ENCODE results near the gene VAV3.
"Not testable (repeated sequence)": the region's sequence is repeated elsewhere in the genome, so short reads cannot be mapped to it uniquely, and the experiment has no call there.

Gene VAV3

GRCh38 chr1:107965110-107965991 is at the start of gene VAV3:
TSS of gene VAV3 (minus strand) at chr1:107965180. CDS start at chr1:107964869, 311 bp downstream.
- peak within 1 kb of the TSS; percentile 57 for H3K9ac ChIP-seq (ENCODE audit: low read length)
- no peaks in the 10 kb centered on the region for H3K9me3 ChIP-seq (ENCODE audit: control insufficient read depth, low read depth, low read length)
- H3K4me1 ChIP-seq (ENCODE audit: control insufficient read depth, low read depth, low read length): peaks cover 12% of the 10 kb centered on the region
- peaks cover 28% of the 10 kb centered on the region for H3K27me3 ChIP-seq (ENCODE audit: control insufficient read depth, insufficient read depth, low read length)
- no peak within 1 kb of the TSS for H3K27ac ChIP-seq (ENCODE audit: low read length)
- H3K4me3 ChIP-seq (ENCODE audit: low read length): peak within 1 kb of the TSS; percentile 80
- no peaks in the 10 kb centered on the region for H3K36me3 ChIP-seq (ENCODE audit: control insufficient read depth, low read depth, low read length)

GRCh38 chr1:108012553-108012952 is 47.6 kb upstream of the VAV3 start:
- H3K36me3 ChIP-seq (ENCODE audit: control insufficient read depth, low read depth, low read length): no peaks in the 10 kb centered on the region
- no peak overlapping the region for H3K9ac ChIP-seq (ENCODE audit: low read length)
- H3K4me1 ChIP-seq (ENCODE audit: control insufficient read depth, low read depth, low read length): no peaks in the 10 kb centered on the region
- H3K27ac ChIP-seq (ENCODE audit: low read length): no peak overlapping the region
- H3K27me3 ChIP-seq (ENCODE audit: control insufficient read depth, insufficient read depth, low read length): no peaks in the 10 kb centered on the region
- H3K9me3 ChIP-seq (ENCODE audit: control insufficient read depth, low read depth, low read length): no peaks in the 10 kb centered on the region
- no peak overlapping the region for H3K4me3 ChIP-seq (ENCODE audit: low read length)

- no peaks in the 10 kb centered on the region for H3K4me1 ChIP-seq (ENCODE audit: control insufficient read depth, low read depth, low read length)
- no peak overlapping the region for H3K4me3 ChIP-seq (ENCODE audit: low read length)
- no peak overlapping the region for H3K9ac ChIP-seq (ENCODE audit: low read length)
- no peaks in the 10 kb centered on the region for H3K36me3 ChIP-seq (ENCODE audit: control insufficient read depth, low read depth, low read length)
- H3K9me3 ChIP-seq (ENCODE audit: control insufficient read depth, low read depth, low read length): no peaks in the 10 kb centered on the region
- H3K27me3 ChIP-seq (ENCODE audit: control insufficient read depth, insufficient read depth, low read length): no peaks in the 10 kb centered on the region
- H3K27ac ChIP-seq (ENCODE audit: low read length): no peak overlapping the region
Measured at GRCh38 chr1:108011295-108011694, 46.3 kb upstream of the VAV3 start.

- Histone ChIP-seq H3K36me3 (ENCODE audit: control insufficient read depth, low read depth, low read length) (no peaks in the 10 kb centered on the region), H3K9ac (ENCODE audit: low read length) (no peak overlapping the region), H3K27me3 (ENCODE audit: control insufficient read depth, insufficient read depth, low read length) (no peaks in the 10 kb centered on the region), H3K4me1 (ENCODE audit: control insufficient read depth, low read depth, low read length) (no peaks in the 10 kb centered on the region), H3K27ac (ENCODE audit: low read length) (no peak overlapping the region), H3K9me3 (ENCODE audit: control insufficient read depth, low read depth, low read length) (no peaks in the 10 kb centered on the region), H3K4me3 (ENCODE audit: low read length) (no peak overlapping the region)
Measured at GRCh38 chr1:108010581-108010980, 45.6 kb upstream of the VAV3 start.

GRCh38 chr1:108009603-108010195 is 44.7 kb upstream of the VAV3 start:
- no peaks in the 10 kb centered on the region for H3K36me3 ChIP-seq (ENCODE audit: control insufficient read depth, low read depth, low read length)
- H3K4me3 ChIP-seq (ENCODE audit: low read length): no peak overlapping the region

GRCh38 chr1:108007531-108007930 is 42.6 kb upstream of the VAV3 start:
- no peaks in the 10 kb centered on the region for H3K9me3 ChIP-seq (ENCODE audit: control insufficient read depth, low read depth, low read length)

More at GRCh38 chr1:108009603-108010195, 44.7 kb upstream of the VAV3 start:
- no peak overlapping the region for H3K9ac ChIP-seq (ENCODE audit: low read length)
- H3K27me3 ChIP-seq (ENCODE audit: control insufficient read depth, insufficient read depth, low read length): no peaks in the 10 kb centered on the region
- no peak overlapping the region for H3K27ac ChIP-seq (ENCODE audit: low read length)
- H3K9me3 ChIP-seq (ENCODE audit: control insufficient read depth, low read depth, low read length): no peaks in the 10 kb centered on the region
- H3K4me1 ChIP-seq (ENCODE audit: control insufficient read depth, low read depth, low read length): no peaks in the 10 kb centered on the region

GRCh38 chr1:108007070-108007469 is 42.1 kb upstream of the VAV3 start:
- H3K27ac ChIP-seq (ENCODE audit: low read length): no peak overlapping the region
- H3K27me3 ChIP-seq (ENCODE audit: control insufficient read depth, insufficient read depth, low read length): no peaks in the 10 kb centered on the region
- no peaks in the 10 kb centered on the region for H3K36me3 ChIP-seq (ENCODE audit: control insufficient read depth, low read depth, low read length)
- H3K4me1 ChIP-seq (ENCODE audit: control insufficient read depth, low read depth, low read length): no peaks in the 10 kb centered on the region
- H3K4me3 ChIP-seq (ENCODE audit: low read length): no peak overlapping the region
- H3K9ac ChIP-seq (ENCODE audit: low read length): no peak overlapping the region
- no peaks in the 10 kb centered on the region for H3K9me3 ChIP-seq (ENCODE audit: control insufficient read depth, low read depth, low read length)

More at GRCh38 chr1:108007531-108007930, 42.6 kb upstream of the VAV3 start:
- Histone ChIP-seq H3K4me1 (ENCODE audit: control insufficient read depth, low read depth, low read length) (no peaks in the 10 kb centered on the region), H3K4me3 (ENCODE audit: low read length) (no peak overlapping the region), H3K27me3 (ENCODE audit: control insufficient read depth, insufficient read depth, low read length) (no peaks in the 10 kb centered on the region), H3K27ac (ENCODE audit: low read length) (no peak overlapping the region), H3K9ac (ENCODE audit: low read length) (no peak overlapping the region), H3K36me3 (ENCODE audit: control insufficient read depth, low read depth, low read length) (no peaks in the 10 kb centered on the region)

- not testable (repeated sequence) for H3K4me1 ChIP-seq (ENCODE audit: control insufficient read depth, low read depth, low read length)
Measured at GRCh38 chr1:108004919-108005318, 39.9 kb upstream of the VAV3 start.

GRCh38 chr1:108000620-108001111 is 35.7 kb upstream of the VAV3 start:
- Histone ChIP-seq H3K4me3 (ENCODE audit: low read length) (no peak overlapping the region), H3K9ac (ENCODE audit: low read length) (no peak overlapping the region), H3K36me3 (ENCODE audit: control insufficient read depth, low read depth, low read length) (no peaks in the 10 kb centered on the region), H3K27ac (ENCODE audit: low read length) (no peak overlapping the region), H3K9me3 (ENCODE audit: control insufficient read depth, low read depth, low read length) (no peaks in the 10 kb centered on the region), H3K27me3 (ENCODE audit: control insufficient read depth, insufficient read depth, low read length) (no peaks in the 10 kb centered on the region), H3K4me1 (ENCODE audit: control insufficient read depth, low read depth, low read length) (peaks cover 9% of the 10 kb centered on the region)

More at GRCh38 chr1:108004919-108005318, 39.9 kb upstream of the VAV3 start:
- H3K9me3 ChIP-seq (ENCODE audit: control insufficient read depth, low read depth, low read length); H3K9ac ChIP-seq (ENCODE audit: low read length); H3K27me3 ChIP-seq (ENCODE audit: control insufficient read depth, insufficient read depth, low read length); H3K36me3 ChIP-seq (ENCODE audit: control insufficient read depth, low read depth, low read length); H3K4me3 ChIP-seq (ENCODE audit: low read length); H3K27ac ChIP-seq (ENCODE audit: low read length): not testable (repeated sequence)

GRCh38 chr1:108000184-108000583 is 35.2 kb upstream of the VAV3 start:
- Histone ChIP-seq H3K27ac (ENCODE audit: low read length) (no peak overlapping the region), H3K36me3 (ENCODE audit: control insufficient read depth, low read depth, low read length) (no peaks in the 10 kb centered on the region), H3K9me3 (ENCODE audit: control insufficient read depth, low read depth, low read length) (no peaks in the 10 kb centered on the region), H3K27me3 (ENCODE audit: control insufficient read depth, insufficient read depth, low read length) (no peaks in the 10 kb centered on the region), H3K4me3 (ENCODE audit: low read length) (no peak overlapping the region), H3K9ac (ENCODE audit: low read length) (no peak overlapping the region), H3K4me1 (ENCODE audit: control insufficient read depth, low read depth, low read length) (peaks cover 9% of the 10 kb centered on the region)

- Histone ChIP-seq H3K4me3 (ENCODE audit: low read length) (no peak overlapping the region), H3K9ac (ENCODE audit: low read length) (no peak overlapping the region), H3K27me3 (ENCODE audit: control insufficient read depth, insufficient read depth, low read length) (no peaks in the 10 kb centered on the region), H3K9me3 (ENCODE audit: control insufficient read depth, low read depth, low read length) (no peaks in the 10 kb centered on the region), H3K27ac (ENCODE audit: low read length) (no peak overlapping the region), H3K36me3 (ENCODE audit: control insufficient read depth, low read depth, low read length) (no peaks in the 10 kb centered on the region), H3K4me1 (ENCODE audit: control insufficient read depth, low read depth, low read length) (peaks cover 9% of the 10 kb centered on the region)
Measured at GRCh38 chr1:107997866-107998265, 32.9 kb upstream of the VAV3 start.
